ENCODE measurements around the gene ZNF76. TPM values are rescaled to one million over a fixed set of nuclear protein-coding genes. Genes with fewer than 3 reads are reported as not detected.

The ZNF76 gene
- total and polyA plus RNA-seq, 10 of the 15 experiments (the other 5 are each of a cell fraction or from before 2014, with no cell fraction given): 2.8 to 41.0 (median 24.8) TPM

- TF ChIP-seq YBX1 (IDR thresholded peaks at IDR 0.05): no peak
- no peak for TF ChIP-seq YY1 (IDR thresholded peaks at IDR 0.05; ENCODE audit: low read depth, low read length)
These were observed 82.0 kb downstream of the ZNF76 start (continued) for GRCh38 chr6:35341557-35341956.

GRCh38 chr6:35342258-35343091 lies 82.9 kb downstream of the ZNF76 start, which contains the start of gene PPARD:
TSS of gene PPARD (plus strand) at chr6:35342558. CDS start at chr6:35411088, 68,530 bp downstream.
- Histone ChIP-seq H3K79me2 (ENCODE audit: control insufficient read depth, insufficient read depth, low read length) (peaks cover 34% of the 10 kb centered on the region), H3K4me1 (ENCODE audit: control insufficient read depth, insufficient read depth, low read length) (no peaks in the 10 kb centered on the region; the same call in 1 of the 2 replicates), H3K4me2 (ENCODE audit: control insufficient read depth, insufficient read depth) (peak within 1 kb of the TSS; percentile 98), H3K9me3 (replicated peaks; ENCODE audit: control insufficient read depth, insufficient read depth, low read length) (no peaks in the 10 kb centered on the region), H4K20me1 (ENCODE audit: control insufficient read depth, insufficient read depth) (no peaks in the 10 kb centered on the region), H3K9ac (ENCODE audit: control insufficient read depth, insufficient read depth, low read length) (peak within 1 kb of the TSS; percentile 81), H3K4me3 (peak within 1 kb of the TSS; percentile 84), H3K27me3 (replicated peaks in 1 of 2; ENCODE audit: control insufficient read depth in 2 of 2, insufficient read depth in 2 of 2, low read length in 1 of 2) (no peaks in the 10 kb centered on the region), H3K36me3 (ENCODE audit: control insufficient read depth in 2 of 2, insufficient read depth in 2 of 2, low read length in 1 of 2) (0 out of 4 replicates have a peak, but pooled peaks cover 0 to 3% of the 10 kb centered on the region in 2 experiments), H2AFZ (ENCODE audit: control insufficient read depth, low read depth, low read length) (peak within 1 kb of the TSS; percentile 71), H3K27ac (ENCODE audit: control insufficient read depth, insufficient read depth) (peak within 1 kb of the TSS; percentile 70)
- ChIA-PET RAD21 (ENCODE audit: unreplicated experiment) (interaction anchor here (0.6 to 5.8 kb wide), 16 partner anchors 15 to 379 kb away, joined by 3 to 125 read pairs (median 4); partner anchors contain the start of genes DEF6, FANCE and RPL10A), POLR2A (interaction anchor here (0.5 to 1.3 kb wide), 11 partner anchors 21 to 395 kb away, joined by 3 to 4 read pairs (median 3); no protein-coding TSS in a partner anchor), CTCF (interaction anchor here (0.7 to 6.8 kb wide), 23 partner anchors 8 to 394 kb away, joined by 3 to 177 read pairs (median 4); partner anchors contain the start of genes ARMC12, DEF6, FANCE and RPL10A), SMC1A (ENCODE audit: uncharacterized antibody, unreplicated experiment) (interaction anchor here (1.0 to 5.8 kb wide), 9 partner anchors 10 to 125 kb away, joined by 3 to 116 read pairs (median 4); partner anchors contain the start of genes DEF6, FANCE and RPL10A)
- DNase-seq (ENCODE audit: low read depth, low spot score): peak; percentile 71
- ATAC-seq: peak; percentile 97
- BruUV-seq (replicated peaks): no TSS peak
- peak; percentile 84 for FAIRE-seq
- WGBS (ENCODE audit: insufficient coverage, insufficient replicate concordance, low lambda C conversion rate, missing lambda C conversion rate): under 1% methylated on average over 42 of the region's 77 CpGs
- intact Hi-C loops (cut with micrococcal nuclease; ENCODE audit: unreplicated experiment) (loop anchor here (1.0 to 10.0 kb wide), 5 partner anchors 45 to 392 kb away; partner anchors contain the start of genes ARMC12, DEF6 and RPL10A), in situ Hi-C loops (cut with MboI) (loop anchor here (5.0 kb wide), 1 partner anchor 110 kb away; the partner anchor contains the start of gene FANCE)
- TF ChIP-seq FOXM1 (IDR thresholded peaks at IDR 0.05; ENCODE audit: low read depth, low read length): 0 out of 2 replicates have a peak, but pooled peaks have one; percentile 56
- peak; percentile 64; the same call in 2 of the 3 replicates for TF ChIP-seq POU2F2 (IDR thresholded peaks at IDR 0.05; ENCODE audit: borderline replicate concordance, low read depth, low read length)
- TF ChIP-seq SPI1 (IDR thresholded peaks at IDR 0.05; ENCODE audit: borderline replicate concordance, insufficient read depth, low read depth, low read length): 0 out of 2 replicates have a peak, but pooled peaks have one; percentile 10
- TF ChIP-seq SP1 (IDR thresholded peaks at IDR 0.05; ENCODE audit: low read depth, low read length): peak; percentile 78
- TF ChIP-seq MLLT1 (IDR thresholded peaks at IDR 0.05): no peak
- TF ChIP-seq GATAD2B (conservative IDR thresholded peaks at IDR 0.05; ENCODE audit: low read depth): peak; percentile 90
- TF ChIP-seq RAD21 (IDR thresholded peaks at IDR 0.05; ENCODE audit: insufficient read depth, low read depth, low read length): peak; percentile 100
- TF ChIP-seq SMARCA5 (IDR thresholded peaks at IDR 0.05): peak; percentile 73
- TF ChIP-seq NFYA (IDR thresholded peaks at IDR 0.05; ENCODE audit: borderline replicate concordance, low read depth, low read length): no peak
- TF ChIP-seq TBL1XR1 (IDR thresholded peaks at IDR 0.05; ENCODE audit: low read depth, low read length): 0 out of 2 replicates have a peak, but pooled peaks have one; percentile 32
- peak; percentile 33; the same call in 1 of the 2 replicates for TF ChIP-seq NR2F1 (conservative IDR thresholded peaks at IDR 0.05)
- TF ChIP-seq BHLHE40 (IDR thresholded peaks at IDR 0.05; ENCODE audit: borderline replicate concordance in 1 of 2, low read depth in 2 of 2, low read length in 1 of 2): peak; percentile 48 to 49; a peak in 2 of 4 replicates
- peak; percentile 70 for TF ChIP-seq SIN3A (IDR thresholded peaks at IDR 0.05; ENCODE audit: low read depth, low read length)
- TF ChIP-seq ZBTB4 (CRISPR knock-in tag; IDR thresholded peaks at IDR 0.05): no peak

Measured in GM12878 (cell line).